ENCODE measurements around the gene SEZ6L.

The SEZ6L gene

DNA sequence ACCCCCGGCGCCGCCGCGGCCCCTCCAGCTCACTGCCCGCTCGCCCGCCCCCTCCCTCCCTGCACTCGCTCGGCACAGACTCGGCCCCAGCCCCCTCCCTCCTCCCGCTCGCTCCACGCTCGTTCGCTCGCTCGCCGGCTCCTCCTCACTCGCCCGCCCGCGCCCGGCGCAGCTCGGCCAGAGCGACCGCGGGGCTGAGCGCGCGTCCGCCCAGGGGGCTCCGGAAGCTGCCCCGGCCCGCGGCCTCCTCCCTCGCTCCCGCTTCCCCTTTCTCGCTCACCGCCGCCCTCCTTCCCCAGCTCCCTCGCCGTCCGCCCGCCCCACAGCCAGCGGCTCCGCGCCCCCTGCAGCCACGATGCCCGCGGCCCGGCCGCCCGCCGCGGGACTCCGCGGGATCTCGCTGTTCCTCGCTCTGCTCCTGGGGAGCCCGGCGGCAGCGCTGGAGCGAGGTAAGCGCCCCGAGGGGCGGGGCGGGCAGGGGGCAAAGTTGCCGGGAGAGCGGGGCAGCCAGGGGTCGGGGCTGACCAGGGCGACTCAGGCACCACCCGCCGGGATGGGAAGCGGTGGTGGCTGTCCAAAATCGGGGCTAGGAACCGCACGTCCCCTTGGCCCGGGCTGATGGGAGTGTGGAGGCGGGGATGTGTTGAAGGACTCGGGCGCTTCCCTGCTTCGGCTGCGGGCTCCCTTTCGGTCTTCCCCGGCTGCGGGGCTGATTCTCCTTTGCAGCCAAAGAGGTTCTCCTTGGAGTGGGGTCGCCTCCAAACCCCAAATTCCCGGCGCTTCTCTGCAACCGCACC is at the start of gene SEZ6L:
Gene SEZ6L, plus strand, starts transcription at position 148 of the 797 bp plus-strand sequence. Its CDS starts 208 bp downstream, at position 356.
- in situ Hi-C loops (cut with HindIII; ENCODE audit: low pct_ligation_motif_present, low pct_unique_long_range_greater_than_20kb, low sequenced_read_pairs), result no loop called here
- DNase-seq, result no peak

DNA sequence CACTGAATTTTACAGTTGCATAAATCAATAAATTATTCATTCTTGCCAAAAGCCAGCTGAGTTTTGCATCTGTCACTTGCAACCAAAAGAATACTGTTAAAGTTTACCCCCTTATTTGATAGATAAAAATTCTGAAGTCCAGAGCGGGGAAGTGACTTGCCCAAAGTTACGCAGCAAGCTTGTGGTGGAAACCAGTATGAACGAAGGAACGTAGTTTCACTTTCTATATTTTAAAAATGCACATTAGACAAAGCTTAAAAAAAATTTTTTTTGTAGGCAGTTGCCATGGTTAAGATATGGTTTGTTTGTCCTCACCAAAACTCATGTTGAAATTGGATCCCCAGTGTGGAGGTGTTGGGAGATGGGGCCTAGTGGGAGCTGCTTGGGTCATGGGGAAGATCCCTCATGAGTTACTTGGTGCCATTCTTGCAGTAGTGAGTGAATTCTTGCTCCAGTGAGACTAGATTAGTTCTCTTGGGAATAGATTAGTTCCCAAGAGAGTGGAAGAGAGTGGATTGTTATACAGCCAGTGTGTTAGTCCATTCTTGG is 46.3 kb upstream of the SEZ6L start:
- in situ Hi-C loops (cut with HindIII; ENCODE audit: low pct_ligation_motif_present, low pct_unique_long_range_greater_than_20kb, low sequenced_read_pairs), result no loop called here
- no peak for DNase-seq

DNA sequence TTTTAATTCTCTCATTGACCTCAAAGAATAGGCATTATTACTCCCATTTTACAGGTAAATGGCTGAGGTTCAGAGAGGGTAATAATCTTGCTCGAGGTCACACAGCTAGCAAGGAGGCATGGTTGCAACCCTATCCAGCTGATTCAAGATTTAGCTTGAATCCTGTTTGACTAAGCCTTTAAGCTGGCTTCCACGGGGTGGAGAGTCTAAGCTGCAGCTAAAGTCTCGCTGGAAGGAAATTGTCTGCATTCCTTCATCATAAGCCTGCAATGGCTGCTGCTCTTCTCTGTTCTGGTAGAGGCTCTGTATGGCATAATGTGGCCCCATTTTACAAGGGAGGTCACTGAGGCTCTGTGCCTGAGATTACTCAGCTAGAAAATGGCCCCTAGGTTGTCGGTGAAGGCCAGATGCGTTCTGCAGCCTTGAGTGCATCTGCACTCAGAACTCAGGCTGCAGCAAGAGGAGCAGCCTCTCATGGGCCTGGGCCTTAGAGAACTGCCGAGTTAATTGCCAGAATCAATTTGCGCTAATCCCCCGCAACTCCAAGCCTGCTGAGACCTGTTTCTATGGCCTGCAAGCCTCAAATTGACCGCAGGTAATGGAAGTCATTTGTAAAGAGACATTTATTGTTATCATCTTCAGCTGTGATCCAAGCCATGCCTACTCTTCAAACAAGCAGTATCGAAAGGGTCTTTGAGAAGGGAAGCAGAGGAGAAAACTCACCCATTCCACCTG is 44.1 kb upstream of the SEZ6L start:
- in situ Hi-C loops (cut with HindIII; ENCODE audit: low pct_ligation_motif_present, low pct_unique_long_range_greater_than_20kb, low sequenced_read_pairs), result no loop called here
- no peak for DNase-seq

DNA sequence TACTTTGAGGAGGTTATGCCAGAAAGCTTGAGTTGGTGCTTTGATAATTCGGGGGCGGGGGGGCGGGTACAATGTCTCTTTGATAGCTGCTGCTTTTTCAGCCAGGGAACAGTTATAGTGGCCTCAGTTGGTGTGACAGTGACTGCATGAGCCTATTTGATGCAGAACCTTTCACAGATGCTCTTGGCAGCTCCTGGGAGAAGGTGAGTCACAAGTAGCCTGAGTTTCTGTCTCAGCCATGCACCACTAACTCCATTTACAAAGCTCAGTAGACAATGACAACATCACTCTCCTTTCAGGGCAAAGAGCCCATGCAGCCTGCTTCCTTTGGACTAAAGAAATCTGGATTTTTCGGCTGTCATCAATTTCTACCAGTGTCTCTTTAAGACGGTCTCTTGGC is 42.1 kb upstream of the SEZ6L start:
- DNase-seq, result peak; percentile 1
- in situ Hi-C loops (cut with HindIII; ENCODE audit: low pct_ligation_motif_present, low pct_unique_long_range_greater_than_20kb, low sequenced_read_pairs), result no loop called here

DNA sequence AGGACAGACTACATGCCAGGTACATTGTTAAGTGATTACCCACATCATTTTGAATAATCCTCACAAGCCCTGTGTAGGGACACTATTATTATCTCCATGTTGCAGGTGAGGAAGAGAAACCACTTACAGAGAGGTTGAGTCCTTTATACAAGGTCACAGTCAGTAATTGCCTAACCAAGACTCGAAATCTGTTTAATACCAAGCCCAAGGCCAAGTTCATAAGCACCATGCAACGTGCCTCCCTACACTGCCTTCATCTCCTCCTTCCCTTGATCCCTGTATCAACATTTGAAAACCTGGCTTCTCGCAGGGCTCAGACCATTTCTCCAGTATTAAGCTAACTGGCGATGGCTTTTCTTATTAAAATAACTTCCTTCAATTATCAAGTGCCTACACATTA is 41.7 kb upstream of the SEZ6L start:
- no peak for DNase-seq
- in situ Hi-C loops (cut with HindIII; ENCODE audit: low pct_ligation_motif_present, low pct_unique_long_range_greater_than_20kb, low sequenced_read_pairs), result no loop called here

DNA sequence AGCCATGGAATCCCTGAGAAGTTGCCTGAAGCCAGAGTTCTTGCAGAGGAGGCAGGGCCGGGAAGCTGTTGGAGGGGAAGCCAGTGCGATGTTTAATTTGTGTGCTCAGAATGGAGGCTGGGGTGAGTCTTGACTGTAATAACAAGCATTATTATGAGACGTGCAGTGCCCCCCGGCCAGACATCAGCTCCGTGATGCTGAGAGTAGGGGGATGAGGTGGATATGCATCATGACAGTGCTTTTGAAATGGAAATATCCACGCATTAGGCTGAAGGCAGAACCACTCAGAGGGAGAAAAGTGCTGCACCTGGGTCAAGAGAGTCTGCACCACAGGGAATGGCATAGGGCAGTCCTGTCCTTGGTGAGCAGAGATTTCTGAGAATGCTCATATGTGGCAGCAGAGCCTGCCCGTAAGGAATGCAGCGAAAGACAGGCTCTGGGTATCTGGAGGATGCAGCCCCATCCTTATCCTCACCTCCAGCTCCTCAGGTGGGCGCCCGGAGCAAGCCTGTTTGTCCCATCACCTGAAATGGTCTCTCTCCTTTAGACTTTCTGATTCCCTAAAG is 37.6 kb upstream of the SEZ6L start:
- in situ Hi-C loops (cut with HindIII; ENCODE audit: low pct_ligation_motif_present, low pct_unique_long_range_greater_than_20kb, low sequenced_read_pairs), result no loop called here
- no peak for DNase-seq

DNA sequence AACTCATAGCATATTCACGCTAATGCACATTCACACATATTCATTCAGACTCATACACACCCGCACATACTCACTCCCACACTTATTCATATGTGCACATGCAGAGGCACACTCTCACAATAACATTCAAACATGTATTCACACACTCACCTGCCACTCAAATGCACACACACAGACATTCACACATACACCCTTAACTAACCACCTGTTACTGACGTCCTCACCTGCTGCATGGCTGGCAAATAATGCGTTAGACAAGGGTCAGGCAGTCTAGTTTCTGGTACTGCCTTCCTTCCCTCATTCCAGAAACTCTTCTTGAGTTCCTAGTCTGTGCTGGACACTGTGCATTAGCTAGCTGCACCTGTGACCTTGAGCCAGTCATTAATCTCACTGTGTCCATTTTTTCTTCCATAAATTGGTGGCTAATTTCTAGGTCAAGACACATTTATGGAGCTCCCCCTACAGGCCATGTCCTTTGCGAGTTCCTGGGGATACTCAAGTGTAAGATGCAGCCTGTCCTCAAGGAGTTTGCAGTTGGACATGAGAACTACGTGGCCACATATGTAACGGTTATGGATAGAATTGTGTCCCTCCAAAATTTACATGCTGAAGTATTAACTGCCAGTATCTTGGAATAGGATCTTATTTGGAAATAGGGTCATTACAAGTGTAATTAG is 34.5 kb upstream of the SEZ6L start:
- in situ Hi-C loops (cut with HindIII; ENCODE audit: low pct_ligation_motif_present, low pct_unique_long_range_greater_than_20kb, low sequenced_read_pairs), result no loop called here

DNA sequence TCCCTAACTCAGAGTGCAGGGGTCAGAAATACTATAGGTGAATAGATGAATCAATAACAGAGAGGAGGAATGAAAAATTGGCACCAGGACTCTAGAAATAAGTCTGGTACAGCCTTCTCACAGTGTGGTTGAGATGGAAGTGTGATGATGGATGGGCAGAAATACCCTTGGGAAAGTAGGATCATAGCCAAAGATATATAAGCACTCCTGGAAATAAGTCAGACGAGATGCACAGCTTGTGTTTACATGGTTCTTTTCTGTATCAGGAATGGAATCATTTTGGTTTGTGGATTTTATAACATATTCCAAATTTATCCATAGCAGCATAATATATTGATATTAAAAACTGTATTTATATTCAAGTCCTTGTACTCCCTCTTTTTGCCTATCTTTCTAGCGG is 33.5 kb upstream of the SEZ6L start:
- in situ Hi-C loops (cut with HindIII; ENCODE audit: low pct_ligation_motif_present, low pct_unique_long_range_greater_than_20kb, low sequenced_read_pairs), result no loop called here
- DNase-seq, result no peak

More for the DNA sequence above, 34.5 kb upstream of the SEZ6L start:
- DNase-seq, result no peak

DNA sequence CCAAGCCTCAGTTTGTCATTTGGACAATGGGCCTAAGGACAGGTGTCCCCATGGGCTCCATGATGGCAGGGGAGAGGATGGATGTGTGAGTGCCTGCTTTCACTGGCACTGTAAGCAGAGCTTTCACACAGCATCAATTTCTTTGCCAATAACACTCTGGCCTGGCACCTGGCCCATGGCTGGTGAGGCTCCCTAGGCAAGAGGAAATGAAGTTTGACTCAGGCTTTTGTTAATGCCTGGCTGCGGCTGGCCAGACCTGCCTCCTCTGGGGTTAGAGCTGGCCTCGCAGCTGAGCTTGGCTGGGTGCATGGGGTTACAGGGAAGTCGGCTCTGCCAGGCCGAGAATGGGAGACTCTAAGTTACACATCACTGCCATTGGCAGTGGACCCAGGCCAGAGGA is 30.0 kb upstream of the SEZ6L start:
- DNase-seq, result peak; percentile 19
- in situ Hi-C loops (cut with HindIII; ENCODE audit: low pct_ligation_motif_present, low pct_unique_long_range_greater_than_20kb, low sequenced_read_pairs), result no loop called here

DNA sequence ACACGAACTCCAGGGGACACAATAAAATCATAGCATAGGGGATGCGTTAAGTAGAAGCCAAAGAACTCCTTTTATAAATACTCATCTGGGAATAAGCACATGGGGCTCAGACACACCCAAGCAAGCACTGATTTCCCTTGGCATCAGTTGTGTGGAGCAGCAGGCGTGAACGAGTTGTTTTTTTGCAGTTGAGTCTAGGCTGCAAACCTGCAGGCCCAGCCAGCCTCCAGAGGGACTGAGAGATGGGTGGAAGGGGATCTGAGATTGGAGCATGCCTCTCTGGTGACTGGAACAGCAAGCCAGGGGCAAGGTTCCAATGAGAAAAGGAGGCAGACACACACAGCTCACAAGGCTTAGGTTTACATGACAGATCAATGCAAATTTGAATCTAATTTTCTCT is 27.4 kb upstream of the SEZ6L start:
- no peak for DNase-seq
- in situ Hi-C loops (cut with HindIII; ENCODE audit: low pct_ligation_motif_present, low pct_unique_long_range_greater_than_20kb, low sequenced_read_pairs), result no loop called here

DNA sequence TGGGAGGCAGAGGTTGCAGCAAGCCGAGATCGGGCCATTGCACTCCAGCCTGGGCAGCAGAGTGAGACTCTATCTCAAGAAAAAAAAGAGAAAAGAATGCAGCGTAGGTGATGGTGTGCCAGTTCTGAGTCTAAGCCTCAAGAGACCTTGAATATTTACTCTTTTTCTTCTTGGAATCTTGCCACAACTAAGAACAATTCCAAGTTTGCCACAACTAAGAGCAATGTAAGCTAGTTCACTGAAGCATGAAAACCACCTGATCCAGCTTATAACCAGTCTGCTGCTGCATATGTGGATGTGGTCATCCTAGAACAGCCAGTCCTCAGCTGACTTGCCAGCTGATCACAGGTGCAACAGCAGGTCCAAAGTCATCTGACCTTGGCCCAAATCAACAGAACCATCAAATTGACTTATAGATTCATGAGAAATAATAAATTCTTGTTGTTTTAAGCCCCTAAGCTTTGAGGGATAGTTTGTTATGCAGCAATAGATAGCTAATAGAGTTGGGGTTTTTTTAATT is 25.4 kb upstream of the SEZ6L start:
- DNase-seq, result peak; percentile 41
- in situ Hi-C loops (cut with HindIII; ENCODE audit: low pct_ligation_motif_present, low pct_unique_long_range_greater_than_20kb, low sequenced_read_pairs), result no loop called here

DNA sequence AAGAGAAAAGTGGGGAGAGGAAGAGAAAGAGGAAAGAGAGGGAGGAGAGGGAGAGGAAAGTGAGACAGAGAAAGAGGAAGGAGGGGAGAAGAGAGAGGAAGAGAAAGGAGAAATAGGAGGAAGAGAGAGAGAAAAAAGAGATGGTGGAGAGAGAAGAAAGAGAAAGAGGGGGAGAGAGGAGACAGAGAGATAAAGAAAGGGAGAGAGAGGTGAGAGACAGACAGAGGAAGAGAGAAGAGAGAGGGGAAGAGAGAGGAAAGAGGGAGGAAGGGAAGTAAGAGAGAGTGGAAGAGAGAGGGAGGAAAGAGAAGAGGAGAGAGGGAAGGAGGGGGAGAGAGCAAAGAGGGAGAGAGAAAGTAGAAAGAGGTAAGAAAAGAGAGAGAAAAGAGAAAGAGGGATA is 9.4 kb upstream of the SEZ6L start:
- in situ Hi-C loops (cut with HindIII; ENCODE audit: low pct_ligation_motif_present, low pct_unique_long_range_greater_than_20kb, low sequenced_read_pairs), result no loop called here
- DNase-seq, result no peak

DNA sequence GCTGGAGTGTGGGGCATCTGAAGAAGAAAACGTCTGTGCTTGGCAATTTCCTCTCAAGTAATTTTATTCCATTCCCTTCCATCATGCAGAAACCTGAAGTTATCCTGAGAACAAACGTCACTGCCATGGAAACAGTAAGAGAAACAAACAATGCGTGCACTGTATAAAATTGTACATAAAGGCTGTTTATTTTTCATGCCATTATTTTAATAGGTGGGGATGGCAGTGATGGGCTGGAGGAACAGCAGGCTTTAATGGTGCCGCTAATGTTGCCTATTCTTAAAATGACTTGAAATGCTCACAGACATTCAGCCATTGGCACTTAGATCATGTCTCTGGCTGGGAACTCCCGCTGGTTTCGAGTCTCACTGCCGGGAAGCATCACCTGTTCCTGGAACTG is 7.5 kb upstream of the SEZ6L start:
- in situ Hi-C loops (cut with HindIII; ENCODE audit: low pct_ligation_motif_present, low pct_unique_long_range_greater_than_20kb, low sequenced_read_pairs), result no loop called here
- DNase-seq, result no peak

DNA sequence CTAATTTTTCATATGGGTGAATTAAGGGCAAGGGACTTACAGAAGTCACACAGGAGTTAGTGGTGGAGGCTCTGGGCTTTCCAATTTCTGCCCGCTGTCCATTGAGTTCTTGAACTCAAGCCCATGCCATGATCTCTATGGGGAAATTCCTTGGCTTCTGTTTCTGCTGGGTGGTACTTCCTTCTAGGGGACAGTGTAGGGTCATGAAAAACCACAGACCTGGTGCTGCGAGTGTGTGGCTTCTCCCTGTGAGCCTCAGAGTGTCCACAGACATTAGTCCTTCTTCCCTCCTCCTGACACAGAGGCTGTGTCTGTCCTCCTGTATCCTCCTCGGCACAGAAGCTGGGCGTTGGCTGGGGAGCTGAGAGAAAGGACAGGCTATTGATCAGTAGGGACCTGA is 6.3 kb upstream of the SEZ6L start:
- in situ Hi-C loops (cut with HindIII; ENCODE audit: low pct_ligation_motif_present, low pct_unique_long_range_greater_than_20kb, low sequenced_read_pairs), result no loop called here
- DNase-seq, result no peak

DNA sequence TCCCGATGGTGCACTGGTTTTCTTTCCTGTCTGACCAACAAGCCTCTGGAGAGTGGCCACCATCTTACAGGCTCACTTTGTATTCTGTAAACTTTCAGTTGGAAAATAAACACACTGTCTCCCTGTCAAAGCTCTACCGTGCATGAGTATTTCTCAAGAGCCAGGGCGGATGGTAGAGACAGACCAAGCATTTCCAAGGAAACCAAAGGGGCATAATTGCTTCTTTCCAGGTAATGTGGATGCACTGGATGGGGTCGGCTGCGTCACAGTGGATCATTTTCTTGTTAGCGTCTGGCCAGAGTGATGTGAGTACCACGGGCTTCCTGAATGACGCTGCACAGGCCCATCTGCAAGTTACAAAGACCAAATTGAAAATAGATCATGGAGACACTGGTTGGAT is 5.1 kb upstream of the SEZ6L start:
- in situ Hi-C loops (cut with HindIII; ENCODE audit: low pct_ligation_motif_present, low pct_unique_long_range_greater_than_20kb, low sequenced_read_pairs), result no loop called here
- no peak for DNase-seq

DNA sequence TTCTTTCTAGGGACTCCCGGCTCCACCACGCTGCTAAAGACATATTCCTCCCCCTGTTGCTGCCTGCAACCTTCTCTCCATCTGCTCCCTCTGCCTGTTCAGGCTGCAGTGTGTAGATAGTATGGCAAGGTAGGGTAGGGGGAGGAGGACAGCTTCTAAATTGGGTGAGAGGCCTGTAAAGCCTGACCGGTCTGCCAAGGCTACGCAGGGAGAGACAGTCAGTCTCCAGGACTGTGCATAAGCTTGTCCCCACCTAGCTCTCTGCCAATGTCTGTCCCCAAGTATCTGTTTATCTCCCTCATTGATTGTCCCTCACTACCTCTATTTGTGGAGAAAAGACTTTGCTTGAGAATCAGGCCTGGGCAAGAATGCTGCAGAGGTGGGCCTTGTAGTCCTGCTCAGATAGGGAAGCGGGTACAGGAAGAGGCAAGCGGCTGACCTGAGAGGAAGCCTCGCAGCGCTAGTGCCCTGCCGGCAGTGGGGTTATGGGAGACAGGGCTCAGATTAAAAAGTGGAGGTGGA is 871 bp upstream of the SEZ6L start:
- in situ Hi-C loops (cut with HindIII; ENCODE audit: low pct_ligation_motif_present, low pct_unique_long_range_greater_than_20kb, low sequenced_read_pairs), result no loop called here
- DNase-seq, result no peak

DNA sequence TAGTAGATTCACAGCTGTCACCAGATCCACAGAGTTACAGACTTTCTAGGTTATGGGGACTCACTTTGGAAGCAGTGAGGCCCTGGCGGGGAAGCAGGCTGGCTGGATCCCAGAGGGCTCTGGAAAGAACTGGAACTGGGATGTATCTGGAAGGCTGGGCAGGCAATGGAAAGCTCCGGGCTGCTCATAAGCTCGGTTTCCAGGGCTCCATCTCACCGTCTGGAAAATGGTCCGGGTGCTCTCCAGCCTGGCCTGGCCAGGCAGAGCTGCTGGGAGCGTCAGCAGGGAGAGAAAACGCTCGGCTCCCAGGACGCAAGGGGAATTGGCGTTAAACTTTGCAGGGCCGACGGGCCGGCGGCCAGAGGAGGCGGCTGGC is 335 bp upstream of the SEZ6L start:
- no peak for DNase-seq
- in situ Hi-C loops (cut with HindIII; ENCODE audit: low pct_ligation_motif_present, low pct_unique_long_range_greater_than_20kb, low sequenced_read_pairs), result no loop called here

DNA sequence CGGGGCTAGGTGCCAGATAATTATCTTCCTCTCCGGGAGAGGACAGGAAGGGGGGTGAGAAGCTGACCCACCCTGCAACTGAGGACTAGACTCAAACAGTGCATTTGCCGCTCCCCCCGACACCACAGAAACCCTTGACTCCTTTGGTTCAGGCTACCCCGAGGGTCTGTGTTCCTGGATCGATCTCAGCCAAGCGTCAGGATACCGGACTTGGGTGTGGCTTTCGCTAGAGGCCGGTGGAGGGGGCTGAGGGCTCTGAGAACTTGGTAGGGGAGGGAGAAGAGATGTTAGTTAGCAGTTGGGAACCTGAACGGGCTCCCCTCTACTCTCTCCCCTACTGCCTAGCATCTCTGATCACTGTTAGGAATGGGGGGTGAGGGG is 840 bp downstream of the SEZ6L start:
- in situ Hi-C loops (cut with HindIII; ENCODE audit: low pct_ligation_motif_present, low pct_unique_long_range_greater_than_20kb, low sequenced_read_pairs), result no loop called here
- DNase-seq, result no peak
